Cardiac septum (tissue), 1 donor: ENCODE measurements around the gene RTL1. TPM values are rescaled to one million over a fixed set of nuclear protein-coding genes. Genes with fewer than 3 reads are reported as not detected.

Source experiments
- DNase-seq: peaks from one replicate; pipeline ENCODE4 v3.0.0-alpha.2; 2020; ENCODE audit warnings: low spot score
- intact Hi-C: fragments of 100-400 bp; cut with DNase I; formaldehyde crosslinking; loops from one replicate; pipeline ENCODE4 v1.14.0; 2022
- total RNA-seq: library from RNA; stranded (reverse); fragmentation: NEBNext Ultra II Directional; extraction: Animal tissue kit (Norgen Biotek cat#: 25700); gene quantifications from one replicate; pipeline ENCODE4 v1.2.1, GENCODE V29; 2021
- donor health status: DM: no; HTN: no; CAD: no.

Gene RTL1
- total RNA-seq, 1 donor from 2014 or later, result not detected

- DNase-seq, result peak; percentile 27
- intact Hi-C loops, result no loop called here
Observed at GRCh38 chr14:100899884-100900771, 3.4 kb downstream of the RTL1 start.

DNA sequence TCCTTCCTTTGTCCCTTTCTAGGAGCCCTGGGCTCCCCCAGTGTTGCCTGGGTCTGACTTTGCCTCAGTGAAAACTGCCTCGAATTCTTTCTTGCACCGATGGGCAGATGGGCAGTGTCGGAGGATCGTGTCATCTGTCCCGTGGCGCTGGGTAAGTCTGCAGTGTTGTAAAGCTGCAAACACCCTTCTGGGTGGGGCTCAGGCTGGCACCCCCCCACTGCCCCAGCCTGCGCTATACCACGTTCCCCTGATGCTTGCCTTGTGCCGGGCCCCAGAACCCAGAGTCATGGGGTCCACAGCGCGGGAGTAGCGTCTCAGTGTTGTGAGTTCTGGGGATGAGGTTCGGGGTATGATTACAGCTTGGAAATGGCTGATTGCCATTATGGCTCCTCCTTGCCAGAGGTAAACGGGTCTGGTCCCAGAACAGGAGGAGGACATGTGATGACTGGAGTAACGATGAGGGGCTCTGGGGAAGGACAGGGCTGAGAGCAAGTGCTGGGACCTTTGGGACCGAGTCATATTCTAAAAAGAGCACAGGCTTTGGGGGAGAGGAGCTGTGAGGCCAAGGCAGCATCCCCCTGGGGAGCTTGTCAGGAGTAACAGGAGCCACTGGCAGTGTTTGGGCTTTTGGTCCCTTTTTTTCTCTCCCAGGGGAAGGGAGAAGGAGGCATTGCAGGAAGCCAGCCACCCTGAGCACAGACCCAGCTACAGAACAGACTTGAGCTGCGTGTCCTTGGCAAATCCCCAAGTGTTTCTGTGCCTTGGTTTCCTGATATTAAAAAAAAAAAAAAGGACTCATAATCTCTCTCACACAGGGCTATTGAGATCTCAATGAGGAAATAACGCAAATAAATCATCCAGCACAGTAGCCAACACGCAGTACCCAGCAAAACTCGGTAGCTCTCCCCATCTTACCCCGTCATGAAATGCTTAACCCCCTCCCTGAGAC lies 4.3 kb downstream of the RTL1 start:
- DNase-seq, result peak; percentile 56
- intact Hi-C loops, result no loop called here

DNA sequence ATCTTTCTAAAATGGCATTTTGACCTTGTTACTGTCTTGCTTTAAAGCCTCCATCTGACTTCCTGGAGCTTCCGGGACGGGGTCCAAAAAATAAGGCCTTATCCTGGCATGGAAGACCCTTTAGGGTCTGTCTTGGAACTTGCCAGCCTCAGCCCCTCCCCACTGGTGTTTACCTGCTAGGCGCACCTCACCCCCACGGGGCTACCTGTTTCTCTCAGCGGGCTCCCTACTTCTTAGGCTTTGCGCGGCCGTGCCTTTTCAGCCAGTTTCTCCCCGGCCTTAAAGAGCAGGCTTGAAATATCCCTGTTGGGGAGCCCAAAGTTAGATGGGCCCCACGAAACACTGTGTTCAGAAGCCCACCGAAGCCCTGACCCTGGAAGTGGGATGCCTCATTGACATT lies 5.1 kb downstream of the RTL1 start:
- peak; percentile 33 for DNase-seq
- intact Hi-C loops, result no loop called here

DNA sequence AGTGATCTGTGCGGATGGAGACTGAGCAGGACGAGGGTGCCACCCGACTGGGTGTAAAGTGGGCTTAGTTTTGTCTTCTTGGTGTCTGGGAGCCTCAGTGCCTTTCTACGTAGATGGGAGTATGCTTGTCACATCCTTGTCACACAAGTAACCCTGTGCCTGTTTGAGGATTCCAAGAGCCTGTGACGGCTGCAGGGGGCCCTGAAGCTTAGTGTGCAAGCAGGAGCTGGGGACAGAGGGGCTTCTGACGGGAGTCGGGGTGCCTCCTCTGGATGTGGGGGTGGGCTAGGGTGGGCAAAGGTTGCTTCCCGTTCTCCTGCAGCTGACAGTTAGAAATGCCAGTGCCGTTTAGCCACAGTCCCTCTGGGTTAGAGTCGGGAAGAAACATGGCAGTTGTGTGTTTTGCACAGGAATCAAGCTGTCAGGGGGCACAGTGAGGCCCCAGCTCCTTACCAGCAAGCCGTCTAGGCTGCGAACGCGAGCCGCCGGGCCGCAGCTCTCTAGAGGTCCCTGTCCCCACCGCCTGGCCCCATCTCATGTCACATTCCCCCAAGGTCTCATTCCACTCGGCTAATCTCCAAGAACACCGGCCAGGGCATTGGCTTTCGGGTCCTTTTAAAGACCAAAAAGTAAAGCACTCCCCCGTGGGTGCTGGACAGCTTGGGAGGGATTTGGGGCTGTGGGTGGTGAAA lies 7.0 kb downstream of the RTL1 start:
- intact Hi-C loops, result no loop called here
- peak; percentile 72 for DNase-seq

DNA sequence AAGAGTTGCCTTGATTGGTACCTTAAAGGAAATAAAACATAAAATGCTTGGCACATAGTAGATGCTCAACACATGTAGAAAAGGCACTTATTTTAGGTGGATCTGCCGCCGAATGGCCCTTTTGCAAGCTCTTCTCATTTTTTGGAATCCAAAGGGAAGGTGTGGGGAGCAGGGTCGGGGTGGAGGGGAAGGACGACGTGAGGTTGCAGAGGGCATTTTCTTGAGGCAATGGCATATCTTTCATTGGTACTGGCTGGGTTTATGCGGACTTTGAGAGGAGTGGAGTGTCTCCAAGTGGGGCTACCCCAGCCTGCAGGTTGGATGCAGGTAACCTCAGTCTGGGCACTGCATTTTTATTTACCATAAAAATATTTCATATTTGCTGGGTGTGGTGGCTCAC lies 8.1 kb downstream of the RTL1 start:
- intact Hi-C loops, result no loop called here
- peak; percentile 57 for DNase-seq

- intact Hi-C loops, result no loop called here
- peak; percentile 47 for DNase-seq
Observed at GRCh38 chr14:100894416-100894815, 9.1 kb downstream of the RTL1 start.

GRCh38 chr14:100893760-100894159 lies 9.8 kb downstream of the RTL1 start:
- intact Hi-C loops, result no loop called here
- DNase-seq, result peak; percentile 66

DNA sequence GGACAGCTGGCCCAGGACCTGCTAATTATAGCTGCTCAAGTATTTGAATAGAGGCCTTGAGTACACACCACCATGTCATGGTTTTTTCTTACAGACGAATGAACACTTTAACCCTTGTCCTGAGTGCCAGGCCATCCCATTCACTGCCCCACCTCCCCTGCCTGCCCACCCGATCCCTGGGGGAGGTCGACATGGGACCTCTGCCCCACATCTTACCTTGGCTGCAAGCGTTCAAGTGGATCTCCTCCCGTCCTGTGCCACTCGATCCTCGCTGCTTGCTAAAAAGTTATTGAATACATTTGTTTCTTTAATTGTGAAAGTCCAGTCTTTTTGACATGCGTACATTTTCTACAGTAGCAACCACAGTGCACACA lies 10.3 kb downstream of the RTL1 start:
- peak; percentile 27 for DNase-seq
- intact Hi-C loops, result no loop called here

GRCh38 chr14:100892496-100893227 lies 10.9 kb downstream of the RTL1 start:
- DNase-seq, result peak; percentile 63
- intact Hi-C loops, result no loop called here

GRCh38 chr14:100891501-100892445 lies 11.7 kb downstream of the RTL1 start:
- peak; percentile 61 for DNase-seq
- intact Hi-C loops, result no loop called here

GRCh38 chr14:100891051-100891450 lies 12.5 kb downstream of the RTL1 start:
- DNase-seq, result peak; percentile 39
- intact Hi-C loops, result no loop called here

DNA sequence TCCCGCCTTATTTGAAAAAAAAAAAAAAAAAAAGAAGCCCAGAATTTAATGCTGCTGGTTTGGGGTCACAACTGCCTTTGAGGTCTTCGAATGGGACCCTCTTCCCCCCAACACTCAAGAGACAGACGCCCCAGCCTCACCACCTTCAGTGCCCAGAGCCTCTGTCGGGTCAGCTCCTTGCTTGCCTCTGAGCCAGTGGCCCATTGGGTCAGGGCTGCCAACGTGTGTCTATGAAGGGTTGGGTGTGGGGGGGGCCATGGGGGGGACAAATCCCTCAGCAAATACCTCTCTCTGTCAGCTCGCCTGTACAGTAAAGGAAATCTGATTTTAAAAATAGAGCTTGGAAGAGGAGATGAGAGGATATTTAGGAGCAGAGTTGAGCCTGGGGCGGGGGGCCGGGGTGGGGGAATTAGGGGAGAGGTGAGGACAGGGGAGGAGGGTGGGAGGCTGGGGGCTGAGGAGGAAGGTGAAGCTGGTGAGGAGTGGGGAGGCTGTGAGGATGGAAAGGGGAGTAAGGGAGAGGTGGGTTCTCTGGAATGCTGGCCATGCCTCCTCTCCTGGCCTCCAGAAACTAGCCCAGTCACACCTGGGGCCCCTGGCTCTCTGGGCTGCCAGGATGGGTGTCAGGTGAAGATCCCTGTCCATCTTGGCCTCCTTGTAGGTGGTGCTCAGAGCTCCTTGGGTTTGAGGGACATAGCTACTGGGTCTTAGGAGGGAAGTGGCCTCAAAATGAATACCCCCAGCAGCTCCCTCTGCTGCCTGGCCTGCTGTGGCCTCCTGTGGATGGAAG lies 13.3 kb downstream of the RTL1 start:
- peak; percentile 44 for DNase-seq
- intact Hi-C loops, result no loop called here

DNA sequence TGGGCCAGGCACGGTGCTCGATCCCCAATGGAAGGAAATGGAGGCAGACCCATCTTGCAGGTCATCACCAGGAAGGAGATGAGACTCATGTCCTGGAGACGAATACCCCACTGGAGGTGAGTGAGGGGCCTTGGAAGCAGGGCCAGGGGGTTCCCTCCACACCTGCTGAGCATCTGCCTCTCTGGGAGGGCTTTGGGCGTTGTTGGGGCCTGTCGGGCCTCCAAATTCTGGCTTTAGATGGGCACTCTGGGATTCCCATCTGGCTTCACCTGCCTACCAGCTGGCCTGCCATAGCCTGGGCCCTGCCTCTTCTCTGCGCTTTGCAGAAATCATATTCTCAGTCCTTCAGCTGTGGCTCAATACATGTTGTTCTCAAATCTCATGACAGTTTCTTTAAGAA lies 13.9 kb downstream of the RTL1 start:
- intact Hi-C loops, result no loop called here
- peak; percentile 46 for DNase-seq

GRCh38 chr14:100888789-100889315 lies 14.7 kb downstream of the RTL1 start:
- DNase-seq, result no peak
- intact Hi-C loops, result no loop called here

- DNase-seq, result no peak
- intact Hi-C loops, result no loop called here
Observed at GRCh38 chr14:100887728-100888335, 15.7 kb downstream of the RTL1 start.

DNA sequence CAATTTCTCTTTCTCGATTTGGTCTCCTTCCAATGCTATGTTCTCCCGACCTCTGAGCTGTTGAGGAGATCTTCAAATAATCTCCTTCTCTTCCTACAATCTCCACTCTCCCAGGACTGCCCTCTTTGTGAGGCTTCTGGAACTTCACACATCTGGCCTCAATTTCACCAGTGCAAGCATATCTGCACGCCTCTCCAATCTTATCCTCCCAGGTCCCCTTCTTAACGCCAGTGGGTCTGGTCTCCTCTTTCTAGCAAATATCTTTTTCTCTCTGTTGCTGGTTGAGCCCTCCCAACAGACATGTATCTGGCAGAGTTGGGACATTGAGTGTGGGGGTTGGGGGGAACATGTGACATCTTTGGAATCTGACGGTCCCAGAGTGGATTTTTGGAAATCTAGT lies 17.9 kb downstream of the RTL1 start:
- peak; percentile 5 for DNase-seq

DNA sequence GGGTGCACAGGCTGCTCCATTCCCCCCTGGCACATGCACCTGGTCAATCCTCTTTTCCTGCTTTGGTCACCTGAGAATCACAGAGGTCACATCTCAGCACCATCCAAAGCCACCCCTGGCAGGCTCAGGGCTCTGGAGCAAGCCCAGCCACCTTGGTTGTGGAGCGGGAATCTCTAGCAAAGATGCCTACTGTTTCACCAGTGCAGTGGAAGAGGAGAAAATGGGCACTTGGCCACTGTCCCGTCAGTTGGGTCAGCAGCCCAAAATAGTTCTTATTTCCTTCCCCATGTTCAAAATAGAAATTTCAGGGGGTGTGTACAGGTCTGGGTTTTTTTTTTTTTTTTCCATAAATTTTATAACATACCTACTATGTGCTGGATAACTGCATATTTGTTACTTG lies 18.3 kb downstream of the RTL1 start:
- peak; percentile 62 for DNase-seq

More for the DNA sequence above, 17.9 kb downstream of the RTL1 start:
- intact Hi-C loops, result no loop called here

More for the DNA sequence above, 18.3 kb downstream of the RTL1 start:
- intact Hi-C loops, result no loop called here
